Common myeloid progenitor, CD34-positive (primary cell): ENCODE results near the gene SLC25A39.

Experiments used
- CTCF ChIA-PET: fragments of 350-600 bp; sonication (Branson Sonifier 250); formaldehyde crosslinking; loops from one replicate; lab custom pipeline; 2021; ENCODE audit warnings: antibody characterized with exemption; lab: Charles Lee
- POLR2A ChIA-PET: fragments of 350-600 bp; sonication (Branson Sonifier 250); formaldehyde crosslinking; loops from one replicate; lab custom pipeline; 2021; ENCODE audit warnings: antibody characterized with exemption; lab: Charles Lee
- DNase-seq, 3 donors: peaks; one replicate each; pipeline versions ENCODE4 v3.0.0 to v3.0.0-alpha.2; 2013
- H3K27ac ChIP-seq, 2 experiments: 1 replicate in 1 of 2; 2 replicates in 1 of 2; pipeline ENCODE4 v1.7.0; 2013; ENCODE audit warnings: inconsistent platforms in 2 of 2, low read length in 2 of 2, mild to moderate bottlenecking in 2 of 2, low read depth in 1 of 2, moderate library complexity in 1 of 2; ENCODE audit not compliant: severe bottlenecking in 2 of 2, insufficient read depth in 1 of 2, poor library complexity in 1 of 2
- H3K27me3 ChIP-seq, 5 experiments: replicated peaks in 2 of 5; 1 replicate in 3 of 5; 2 replicates in 2 of 5; pipeline versions ENCODE4 v1.6.1 to v1.7.0; 2013; ENCODE audit warnings: low read length in 4 of 5, mild to moderate bottlenecking in 2 of 5, moderate library complexity in 2 of 5, inconsistent platforms in 1 of 5; ENCODE audit not compliant: insufficient read depth in 5 of 5, control insufficient read depth in 4 of 5
- H3K36me3 ChIP-seq, 4 experiments: 1 replicate in 2 of 4; 2 replicates in 2 of 4; pipeline versions ENCODE4 v1.6.1 to v1.7.0; 2013; ENCODE audit warnings: low read length in 3 of 4, control low read depth in 1 of 4, mild to moderate bottlenecking in 1 of 4; ENCODE audit not compliant: control insufficient read depth in 4 of 4, insufficient read depth in 4 of 4
- H3K4me1 ChIP-seq, 4 experiments: 1 replicate in 3 of 4; 2 replicates in 1 of 4; pipeline versions ENCODE4 v1.6.1 to v1.7.1; 2013; ENCODE audit warnings: low read length in 3 of 4, mild to moderate bottlenecking in 3 of 4, control low read depth in 1 of 4, inconsistent platforms in 1 of 4, moderate library complexity in 1 of 4; ENCODE audit not compliant: control insufficient read depth in 4 of 4, insufficient read depth in 4 of 4; ENCODE audit errors: control extremely low read depth in 1 of 4
- H3K4me3 ChIP-seq, 7 experiments: 1 replicate in 4 of 7; 2 replicates in 3 of 7; pipeline versions ENCODE4 v1.5.1 to v1.7.0; 2013; ENCODE audit warnings: mild to moderate bottlenecking in 7 of 7, low read length in 6 of 7, moderate library complexity in 6 of 7, inconsistent platforms in 2 of 7, low read depth in 2 of 7, control low read depth in 1 of 7; ENCODE audit not compliant: insufficient read depth in 4 of 7, control insufficient read depth in 1 of 7; ENCODE audit errors: extremely low read depth in 1 of 7
- H3K9me3 ChIP-seq, 5 experiments: 1 replicate in 4 of 5; 2 replicates in 1 of 5; pipeline versions ENCODE4 v1.6.1 to v1.7.1; 2013; ENCODE audit warnings: low read length in 4 of 5, mild to moderate bottlenecking in 2 of 5, inconsistent platforms in 1 of 5, low read depth in 1 of 5, moderate library complexity in 1 of 5; ENCODE audit not compliant: control insufficient read depth in 4 of 5, insufficient read depth in 2 of 5; ENCODE audit errors: control extremely low read depth in 1 of 5
- WGBS: methylation state at CpG from one replicate; pipeline ENCODE4 v1.1.5; 2013; ENCODE audit not compliant: insufficient coverage; 5-methylcytosine and 5-hydroxymethylcytosine counted together

The SLC25A39 gene

GRCh38 chr17:44281570-44281969 is 43.1 kb downstream of the SLC25A39 start:
- Histone ChIP-seq H3K27ac (no peak overlapping the region), H3K36me3 (no peaks in the 10 kb centered on the region), H3K4me3 (no peak overlapping the region), H3K27me3 (peaks cover 0 to 4% (median 0%) of the 10 kb centered on the region in 5 experiments), H3K9me3 (no peaks in the 10 kb centered on the region), H3K4me1 (peaks cover 0 to 19% (median 10%) of the 10 kb centered on the region in 4 experiments)
- CTCF ChIA-PET: interaction anchor here (0.8 to 1.1 kb wide), 3 partner anchors 34 to 71 kb away, joined by 4 read pairs; no protein-coding TSS in a partner anchor
- DNase-seq: no peak
- WGBS: 100% methylated on average over 1 of the region's 2 CpGs
- POLR2A ChIA-PET: no interaction called here

- Histone ChIP-seq H3K27ac (no peak overlapping the region), H3K27me3 (peaks cover 0 to 4% (median 0%) of the 10 kb centered on the region in 5 experiments), H3K9me3 (no peaks in the 10 kb centered on the region), H3K36me3 (no peaks in the 10 kb centered on the region), H3K4me3 (peak overlapping the region in 1 of 7 experiments; percentile 3), H3K4me1 (peaks cover 0 to 19% (median 10%) of the 10 kb centered on the region in 4 experiments)
- DNase-seq: no peak
- ChIA-PET CTCF (interaction anchor here (0.9 to 2.4 kb wide), 4 partner anchors 17 to 70 kb away, joined by 3 to 8 read pairs (median 4); no protein-coding TSS in a partner anchor), POLR2A (interaction anchor here (1.0 kb wide), 1 partner anchor 59 kb away, joined by 3 read pairs; no protein-coding TSS in a partner anchor)
- 95% methylated on average over 12 of the region's 12 CpGs for WGBS
Observed at GRCh38 chr17:44280392-44280937, 44.2 kb downstream of the SLC25A39 start.

GRCh38 chr17:44279666-44280391 is 44.8 kb downstream of the SLC25A39 start:
- POLR2A ChIA-PET: interaction anchor here (1.0 kb wide), 1 partner anchor 58 kb away, joined by 3 read pairs; no protein-coding TSS in a partner anchor
- Histone ChIP-seq H3K36me3 (no peaks in the 10 kb centered on the region), H3K27me3 (peaks cover 0 to 4% (median 0%) of the 10 kb centered on the region in 5 experiments), H3K4me3 (peak overlapping the region in 2 of 7 experiments; percentile 11 to 30), H3K27ac (no peak overlapping the region), H3K9me3 (no peaks in the 10 kb centered on the region), H3K4me1 (peaks cover 0 to 19% (median 10%) of the 10 kb centered on the region in 4 experiments)
- CTCF ChIA-PET: interaction anchor here (0.9 to 2.4 kb wide), 5 partner anchors 17 to 70 kb away, joined by 3 to 8 read pairs (median 3); partner anchors contain the start of gene GRN
- 37% methylated on average over 20 of the region's 20 CpGs for WGBS
- peak; percentile 19 to 75 (median 60) for DNase-seq

GRCh38 chr17:44279346-44279665 is 45.3 kb downstream of the SLC25A39 start:
- no CpG with 5 or more reads among the region's 2 CpGs for WGBS
- DNase-seq: no peak
- no peaks in the 10 kb centered on the region for H3K36me3 ChIP-seq
- H3K4me3 ChIP-seq: no peak overlapping the region
- peaks cover 0 to 4% (median 0%) of the 10 kb centered on the region in 5 experiments for H3K27me3 ChIP-seq
- H3K27ac ChIP-seq: no peak overlapping the region
- peaks cover 0 to 19% (median 10%) of the 10 kb centered on the region in 4 experiments for H3K4me1 ChIP-seq
- CTCF ChIA-PET: interaction anchor here (0.9 to 2.4 kb wide), 4 partner anchors 16 to 69 kb away, joined by 3 to 8 read pairs (median 3); partner anchors contain the start of gene GRN
- POLR2A ChIA-PET: no interaction called here
- H3K9me3 ChIP-seq: no peaks in the 10 kb centered on the region

GRCh38 chr17:44277976-44278375 is 46.6 kb downstream of the SLC25A39 start:
- Histone ChIP-seq H3K27me3 (peaks cover 0 to 4% (median 0%) of the 10 kb centered on the region in 5 experiments), H3K4me3 (no peak overlapping the region), H3K27ac (no peak overlapping the region), H3K36me3 (no peaks in the 10 kb centered on the region), H3K9me3 (no peaks in the 10 kb centered on the region), H3K4me1 (peaks cover 0 to 19% (median 10%) of the 10 kb centered on the region in 4 experiments)
- 93% methylated on average over 4 of the region's 4 CpGs for WGBS
- ChIA-PET POLR2A (no interaction called here), CTCF (interaction anchor here (0.9 to 2.4 kb wide), 2 partner anchors 56 to 68 kb away, joined by 4 to 8 read pairs; no protein-coding TSS in a partner anchor)
- no peak for DNase-seq

- ChIA-PET POLR2A (interaction anchor here (1.2 kb wide), 1 partner anchor 15 kb away, joined by 3 read pairs; no protein-coding TSS in a partner anchor), CTCF (interaction anchor here (0.6 to 1.4 kb wide), 3 partner anchors 14 to 1690 kb away, joined by 3 to 4 read pairs (median 3); no protein-coding TSS in a partner anchor)
- H3K36me3 ChIP-seq: no peaks in the 10 kb centered on the region
- H3K9me3 ChIP-seq: no peaks in the 10 kb centered on the region
- H3K27me3 ChIP-seq: no peaks in the 10 kb centered on the region
- no peaks in the 10 kb centered on the region for H3K4me1 ChIP-seq
- H3K4me3 ChIP-seq: no peak overlapping the region
- DNase-seq: no peak
- WGBS: 100% methylated on average over 3 of the region's 5 CpGs
- no peak overlapping the region for H3K27ac ChIP-seq
Observed at GRCh38 chr17:44273607-44274006, 51.0 kb downstream of the SLC25A39 start.
